Heart left ventricle (tissue), 13 donors: ENCODE data around the gene CNOT3.

ENCODE experiments used
- CTCF ChIP-seq, 12 donors: fragments of 200-600 bp; sonication (generic) in 4 of 12; IDR thresholded peaks; one replicate each; pipeline versions ENCODE4 v1.5.0 to v1.8.0; 2018 to 2022; ENCODE audit warnings: antibody characterized with exemption in 12 of 12, mild to moderate bottlenecking in 5 of 12
- POLR2A ChIP-seq, 2 donors: fragments of 450-650 bp; IDR thresholded peaks; one replicate each; pipeline ENCODE4 v1.6.1; 2017; ENCODE audit warnings: antibody characterized with exemption in 2 of 2, mild to moderate bottlenecking in 2 of 2, moderate library complexity in 2 of 2
- donor health status: ischemic (EF 13 %, LVEDD 7.1; RV severe dilation, severe dysfunction).
- donor health status: DM: no; HTN: yes; CAD: no.
- donor health status: DM: no; HTN: no; CAD: no.
- donor health status: ischemic (EF 25% LVEDD 6.9; RV normal size, moderate dysfunction).
- donor health status: ischemic (EF 25% LVEDD 5.7; RV mildly dilated, moderate dysfunction).
- donor health status: ischemic (EF 35%, LVEDD 5.7; RV mildly dilated, moderate dysfunction).
- donor health status: nonischemic (EF 11% LVEDD 7.7; RV severe dilation, severe dysfunction).
- donor health status: DM: yes; HTN: yes; CAD: no.
- donor health status: PGD.
- donor health status: ischemic (EF 29% LVEDD 5.4; RV normal size, mild dysfunction).
- donor health status: nonischemic (EF 23%, LVEDD 6.1; RV moderate dilation, normal function).

- TF ChIP-seq CTCF (IDR thresholded peaks at IDR 0.05) (no peak), POLR2A (IDR thresholded peaks at IDR 0.05) (no peak)
Measured at GRCh38 chr19:54141356-54141755, 3.8 kb downstream of the CNOT3 start.
